Loucy (cell line): ENCODE results near the gene MED14.

Experiments
- H2AFZ ChIP-seq: fragments of 200-600 bp; sonication (generic); 2 replicates; pipeline ENCODE4 v1.6.0; 2016; ENCODE audit warnings: antibody characterized with exemption, mild to moderate bottlenecking, low read length, moderate library complexity
- H3F3A ChIP-seq: fragments of 200-600 bp; 2 replicates; pipeline ENCODE4 v1.6.0; 2016; ENCODE audit warnings: antibody characterized with exemption, low read depth, mild to moderate bottlenecking
- H3K27me3 ChIP-seq: fragments of 200-600 bp; sonication (generic); 2 replicates; pipeline ENCODE4 v1.6.1; 2014; ENCODE audit warnings: low read length, mild to moderate bottlenecking; ENCODE audit not compliant: insufficient read depth, poor library complexity, severe bottlenecking
- H3K36me3 ChIP-seq: fragments of 200-600 bp; sonication (generic); 2 replicates; pipeline ENCODE4 v1.6.1; 2016; ENCODE audit warnings: low read length; ENCODE audit not compliant: insufficient read depth
- H3K4me1 ChIP-seq: fragments of 200-600 bp; sonication (generic); 2 replicates; pipeline ENCODE4 v1.5.1; 2014; ENCODE audit warnings: low read length, mild to moderate bottlenecking; ENCODE audit not compliant: insufficient read depth, poor library complexity, severe bottlenecking
- H3K4me2 ChIP-seq: fragments of 200-600 bp; sonication (generic); 2 replicates; pipeline ENCODE4 v1.6.0; 2014; ENCODE audit warnings: antibody characterized with exemption, low read length, low read depth, mild to moderate bottlenecking; ENCODE audit not compliant: poor library complexity, severe bottlenecking
- H3K4me3 ChIP-seq: fragments of 200-600 bp; sonication (generic); 2 replicates; pipeline ENCODE4 v1.5.1; 2014; ENCODE audit warnings: low read length, mild to moderate bottlenecking, mixed read lengths; ENCODE audit not compliant: poor library complexity, severe bottlenecking
- H3K79me2 ChIP-seq: fragments of 200-600 bp; sonication (generic); 2 replicates; pipeline ENCODE4 v1.6.1; 2014; ENCODE audit warnings: low read length; ENCODE audit not compliant: insufficient read depth
- H3K9ac ChIP-seq: fragments of 200-600 bp; sonication (generic); 2 replicates; pipeline ENCODE4 v1.6.0; 2014; ENCODE audit warnings: mild to moderate bottlenecking, low read depth, low read length, moderate library complexity; ENCODE audit not compliant: poor library complexity, severe bottlenecking
- H3K9me2 ChIP-seq: fragments of 200-600 bp; sonication (generic); replicated peaks from 2 replicates; pipeline ENCODE4 v1.6.1; 2016; ENCODE audit warnings: low read depth, low read length, mixed read lengths
- H3K9me3 ChIP-seq: fragments of 200-600 bp; sonication (generic); 2 replicates; pipeline ENCODE4 v1.6.1; 2014; ENCODE audit warnings: mild to moderate bottlenecking, antibody characterized with exemption, low read length, low read depth; ENCODE audit not compliant: insufficient read depth
- H4K20me1 ChIP-seq: fragments of 200-600 bp; sonication (generic); 2 replicates; pipeline ENCODE4 v1.6.0; 2014; ENCODE audit warnings: antibody characterized with exemption, low read length, mild to moderate bottlenecking; ENCODE audit not compliant: insufficient read depth, poor library complexity, severe bottlenecking
- CTCF ChIP-seq: fragments of 200-600 bp; sonication (generic); conservative IDR thresholded peaks from 2 replicates; pipeline ENCODE4 v1.5.1; 2014; ENCODE audit warnings: mild to moderate bottlenecking, antibody characterized with exemption, low read length
- EZH2phosphoT487 ChIP-seq: fragments of 200-600 bp; IDR thresholded peaks from 2 replicates; pipeline ENCODE4 v1.6.1; 2018; ENCODE audit warnings: antibody characterized with exemption, mild to moderate bottlenecking, moderate library complexity, borderline replicate concordance

Gene MED14

GRCh38 chrX:40719731-40720130, 15.6 kb downstream of the MED14 start:
- Histone ChIP-seq H3K36me3 (peaks cover 9% of the 10 kb centered on the region; the same call in 1 of the 2 replicates), H3K27me3 (no peaks in the 10 kb centered on the region), H3K4me1 (no peaks in the 10 kb centered on the region), H3K9me3 (no peaks in the 10 kb centered on the region), H3K79me2 (peaks cover 82% of the 10 kb centered on the region), H3K9ac (no peak overlapping the region), H2AFZ (no peak overlapping the region), H4K20me1 (peaks cover 15% of the 10 kb centered on the region), H3K4me2 (no peak overlapping the region), H3K4me3 (no peak overlapping the region), H3K9me2 (no peaks in the 10 kb centered on the region), H3F3A (no peaks in the 10 kb centered on the region)
- TF ChIP-seq EZH2phosphoT487 = no peak
- TF ChIP-seq CTCF = no peak

- Histone ChIP-seq H3K9me2 (no peaks in the 10 kb centered on the region), H4K20me1 (peaks cover 15% of the 10 kb centered on the region), H3K9ac (no peak overlapping the region), H3F3A (no peaks in the 10 kb centered on the region), H3K4me2 (no peak overlapping the region), H3K4me1 (no peaks in the 10 kb centered on the region), H3K79me2 (peaks cover 84% of the 10 kb centered on the region), H3K9me3 (no peaks in the 10 kb centered on the region), H3K27me3 (no peaks in the 10 kb centered on the region), H3K4me3 (no peak overlapping the region), H2AFZ (no peak overlapping the region), H3K36me3 (peaks cover 12% of the 10 kb centered on the region; the same call in 1 of the 2 replicates)
- TF ChIP-seq CTCF = no peak
- no peak for TF ChIP-seq EZH2phosphoT487
These were observed 16.1 kb downstream of the MED14 start for GRCh38 chrX:40719218-40719617.

GRCh38 chrX:40709395-40709794, 25.9 kb downstream of the MED14 start:
- no peaks in the 10 kb centered on the region for H4K20me1 ChIP-seq
- H3K4me2 ChIP-seq = no peak overlapping the region
- H3F3A ChIP-seq = no peaks in the 10 kb centered on the region
- peaks cover 68% of the 10 kb centered on the region; the same call in 1 of the 2 replicates for H3K36me3 ChIP-seq
- H3K9ac ChIP-seq = no peak overlapping the region
- H3K9me2 ChIP-seq = no peaks in the 10 kb centered on the region
- no peak overlapping the region for H3K4me3 ChIP-seq
- no peaks in the 10 kb centered on the region for H3K9me3 ChIP-seq
- no peaks in the 10 kb centered on the region for H3K27me3 ChIP-seq
- no peak overlapping the region for H2AFZ ChIP-seq
- 0 out of 2 replicates have a peak, but pooled peaks cover 2% of the 10 kb centered on the region for H3K79me2 ChIP-seq
- TF ChIP-seq EZH2phosphoT487 = no peak
- no peaks in the 10 kb centered on the region for H3K4me1 ChIP-seq

- no peak overlapping the region for H3K4me3 ChIP-seq
- no peaks in the 10 kb centered on the region for H3K27me3 ChIP-seq
- H3K4me2 ChIP-seq = no peak overlapping the region
- H3K36me3 ChIP-seq = peaks cover 68% of the 10 kb centered on the region; the same call in 1 of the 2 replicates
- no peaks in the 10 kb centered on the region for H3K9me2 ChIP-seq
- no peak overlapping the region for H2AFZ ChIP-seq
- TF ChIP-seq EZH2phosphoT487 = no peak
- TF ChIP-seq CTCF = no peak
- no peaks in the 10 kb centered on the region for H3K9me3 ChIP-seq
- no peaks in the 10 kb centered on the region for H3K4me1 ChIP-seq
- H3K79me2 ChIP-seq = no peaks in the 10 kb centered on the region
- H4K20me1 ChIP-seq = no peaks in the 10 kb centered on the region
- H3K9ac ChIP-seq = no peak overlapping the region
- H3F3A ChIP-seq = no peaks in the 10 kb centered on the region
These were observed 29.6 kb downstream of the MED14 start for GRCh38 chrX:40705658-40706312.
